Suprapubic skin (tissue), 4 donors: ENCODE measurements around the gene CADPS. TPM values are rescaled to one million over a fixed set of nuclear protein-coding genes. Genes with fewer than 3 reads are reported as not detected.

Source experiments
- DNase-seq, 2 donors: peaks; one replicate each; pipeline ENCODE4 v3.0.0-alpha.2; 2019; ENCODE audit warnings: low spot score in 2 of 2
- H3K27ac ChIP-seq: fragments of 200-600 bp; sonication (generic); one replicate; pipeline ENCODE4 v1.5.1; 2019
- H3K27me3 ChIP-seq: fragments of 200-600 bp; sonication (generic); one replicate; pipeline ENCODE4 v1.5.1; 2019
- H3K36me3 ChIP-seq: fragments of 200-600 bp; sonication (generic); one replicate; pipeline ENCODE4 v1.5.1; 2019
- H3K4me1 ChIP-seq: fragments of 200-600 bp; sonication (generic); one replicate; pipeline ENCODE4 v1.5.1; 2019
- H3K4me3 ChIP-seq: fragments of 200-600 bp; sonication (generic); one replicate; pipeline ENCODE4 v1.5.1; 2019; ENCODE audit warnings: mild to moderate bottlenecking
- H3K9me3 ChIP-seq: fragments of 200-600 bp; sonication (generic); one replicate; pipeline ENCODE4 v1.5.1; 2019
- EP300 ChIP-seq: sonication (generic); formaldehyde crosslinking; IDR thresholded peaks from one replicate; pipeline ENCODE4 v1.6.1; 2017; ENCODE audit warnings: antibody characterized with exemption
- POLR2A ChIP-seq, 2 donors: fragments of 450-650 bp; IDR thresholded peaks; one replicate each; pipeline ENCODE4 v1.6.1; 2017; ENCODE audit warnings: antibody characterized with exemption in 2 of 2, mild to moderate bottlenecking in 2 of 2, moderate library complexity in 2 of 2
- POLR2AphosphoS5 ChIP-seq, 3 donors: sonication (generic); formaldehyde crosslinking; IDR thresholded peaks; one replicate each; pipeline ENCODE4 v1.6.1; 2017; ENCODE audit warnings: antibody characterized with exemption in 3 of 3
- WGBS: methylation state at CpG from one replicate; pipeline ENCODE4 v1.1.5; 2018; 5-methylcytosine and 5-hydroxymethylcytosine counted together
- total RNA-seq, 4 donors: library from RNA; depleted of rRNA; stranded (reverse); fragments of >200 nt; gene quantifications; one replicate each; pipeline ENCODE4 v1.1.0, GENCODE V29; 2016
- TF ChIP-seq, protein P1 (sequence below), 2 donors: fragments of 200-600 bp in 1 of 2; fragments of 450-650 bp in 1 of 2; sonication (generic) in 1 of 2; IDR thresholded peaks; one replicate each; pipeline ENCODE4 v1.5.1; 2016 to 2019; ENCODE audit warnings: antibody characterized with exemption in 2 of 2, mild to moderate bottlenecking in 1 of 2, moderate library complexity in 1 of 2

Gene CADPS
- total RNA-seq, 4 donors from 2014 or later = 0.57 to 3.8 (median 3.0) TPM

DNA sequence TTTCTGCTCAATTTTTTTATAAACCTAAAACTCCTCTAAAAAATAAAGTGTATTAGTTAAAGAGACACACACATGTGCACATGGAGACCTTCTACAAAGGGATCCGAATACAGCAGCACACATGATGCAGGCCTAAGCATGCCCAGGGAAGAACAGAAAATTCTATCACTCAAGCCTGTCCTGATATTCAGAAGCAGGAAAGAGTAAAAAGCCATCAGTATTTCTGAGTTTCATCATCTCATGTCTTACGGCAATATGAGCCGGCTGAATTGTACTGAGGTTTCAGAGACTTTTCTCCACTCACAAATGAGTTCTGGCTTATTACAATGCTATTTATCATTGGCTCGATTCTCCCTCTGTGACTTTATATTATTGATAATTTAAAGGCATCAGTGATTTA is 97.5 kb downstream of the CADPS start:
- Histone ChIP-seq H3K27ac (no peak overlapping the region), H3K9me3 (no peaks in the 10 kb centered on the region), H3K4me3 (no peak overlapping the region), H3K27me3 (no peaks in the 10 kb centered on the region), H3K4me1 (no peaks in the 10 kb centered on the region), H3K36me3 (no peaks in the 10 kb centered on the region)
- 70% methylated on average over 4 of the region's 4 CpGs for WGBS
- DNase-seq = no peak
- TF ChIP-seq POLR2A (IDR thresholded peaks at IDR 0.05) (no peak), EP300 (no peak), POLR2AphosphoS5 (IDR thresholded peaks at IDR 0.05) (no peak)
- TF ChIP-seq, protein P1, sequence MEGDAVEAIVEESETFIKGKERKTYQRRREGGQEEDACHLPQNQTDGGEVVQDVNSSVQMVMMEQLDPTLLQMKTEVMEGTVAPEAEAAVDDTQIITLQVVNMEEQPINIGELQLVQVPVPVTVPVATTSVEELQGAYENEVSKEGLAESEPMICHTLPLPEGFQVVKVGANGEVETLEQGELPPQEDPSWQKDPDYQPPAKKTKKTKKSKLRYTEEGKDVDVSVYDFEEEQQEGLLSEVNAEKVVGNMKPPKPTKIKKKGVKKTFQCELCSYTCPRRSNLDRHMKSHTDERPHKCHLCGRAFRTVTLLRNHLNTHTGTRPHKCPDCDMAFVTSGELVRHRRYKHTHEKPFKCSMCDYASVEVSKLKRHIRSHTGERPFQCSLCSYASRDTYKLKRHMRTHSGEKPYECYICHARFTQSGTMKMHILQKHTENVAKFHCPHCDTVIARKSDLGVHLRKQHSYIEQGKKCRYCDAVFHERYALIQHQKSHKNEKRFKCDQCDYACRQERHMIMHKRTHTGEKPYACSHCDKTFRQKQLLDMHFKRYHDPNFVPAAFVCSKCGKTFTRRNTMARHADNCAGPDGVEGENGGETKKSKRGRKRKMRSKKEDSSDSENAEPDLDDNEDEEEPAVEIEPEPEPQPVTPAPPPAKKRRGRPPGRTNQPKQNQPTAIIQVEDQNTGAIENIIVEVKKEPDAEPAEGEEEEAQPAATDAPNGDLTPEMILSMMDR (IDR thresholded peaks at IDR 0.05) = no peak

DNA sequence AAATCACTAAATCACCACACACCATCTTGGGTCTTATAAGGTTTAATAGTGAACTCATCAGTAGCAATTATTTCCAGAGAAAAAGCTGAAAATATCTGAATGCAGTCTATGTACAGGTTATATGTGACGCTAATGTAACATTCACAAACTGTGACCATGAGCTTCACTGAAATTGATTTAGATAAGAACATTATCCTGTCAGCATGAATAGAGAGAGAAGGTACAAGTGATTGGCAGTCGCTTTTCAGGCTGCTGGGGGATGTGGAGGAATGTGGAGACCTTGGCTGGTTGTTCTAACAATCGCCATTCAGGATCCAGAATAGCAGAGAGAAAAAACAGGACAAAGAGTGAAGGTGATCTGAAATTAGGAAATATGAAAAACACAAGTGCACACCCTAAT is 98.1 kb downstream of the CADPS start:
- DNase-seq = no peak
- no peaks in the 10 kb centered on the region for H3K4me1 ChIP-seq
- H3K36me3 ChIP-seq = no peaks in the 10 kb centered on the region
- no peak for TF ChIP-seq EP300
- TF ChIP-seq, protein P1 (IDR thresholded peaks at IDR 0.05) = no peak
- TF ChIP-seq POLR2A (IDR thresholded peaks at IDR 0.05) = no peak
- no peak for TF ChIP-seq POLR2AphosphoS5 (IDR thresholded peaks at IDR 0.05)
- whole genome bisulfite sequencing = 82% methylated on average over 3 of the region's 3 CpGs
- H3K27me3 ChIP-seq = no peaks in the 10 kb centered on the region
- no peaks in the 10 kb centered on the region for H3K9me3 ChIP-seq
- no peak overlapping the region for H3K4me3 ChIP-seq
- no peak overlapping the region for H3K27ac ChIP-seq

DNA sequence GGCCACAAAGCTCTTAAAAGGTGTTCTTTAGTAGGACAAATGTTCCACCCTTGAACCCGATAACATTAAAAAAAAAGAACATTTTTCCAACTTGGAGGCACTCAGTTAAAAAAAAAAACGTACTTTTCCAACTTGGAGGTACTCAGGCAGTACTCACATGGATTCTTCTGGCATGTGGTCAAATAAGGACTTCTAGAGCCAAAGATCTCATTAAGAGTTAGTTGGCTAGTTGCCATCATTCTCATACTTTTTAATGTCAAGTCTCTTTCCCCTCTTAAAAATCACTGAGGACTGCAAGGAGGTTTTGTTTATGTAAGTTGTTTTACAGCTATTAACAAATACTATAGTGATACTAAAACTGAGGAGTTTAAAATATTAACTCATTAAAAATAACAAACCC is 101.0 kb downstream of the CADPS start:
- H3K9me3 ChIP-seq = no peaks in the 10 kb centered on the region
- H3K4me3 ChIP-seq = no peak overlapping the region
- H3K27ac ChIP-seq = no peak overlapping the region
- 59% methylated on average over 2 of the region's 2 CpGs for WGBS
- no peaks in the 10 kb centered on the region for H3K4me1 ChIP-seq
- H3K36me3 ChIP-seq = no peaks in the 10 kb centered on the region
- no peaks in the 10 kb centered on the region for H3K27me3 ChIP-seq
- DNase-seq = no peak
- TF ChIP-seq POLR2AphosphoS5 (IDR thresholded peaks at IDR 0.05) (no peak), POLR2A (IDR thresholded peaks at IDR 0.05) (no peak), EP300 (no peak)
- TF ChIP-seq, protein P1 (IDR thresholded peaks at IDR 0.05) = no peak

DNA sequence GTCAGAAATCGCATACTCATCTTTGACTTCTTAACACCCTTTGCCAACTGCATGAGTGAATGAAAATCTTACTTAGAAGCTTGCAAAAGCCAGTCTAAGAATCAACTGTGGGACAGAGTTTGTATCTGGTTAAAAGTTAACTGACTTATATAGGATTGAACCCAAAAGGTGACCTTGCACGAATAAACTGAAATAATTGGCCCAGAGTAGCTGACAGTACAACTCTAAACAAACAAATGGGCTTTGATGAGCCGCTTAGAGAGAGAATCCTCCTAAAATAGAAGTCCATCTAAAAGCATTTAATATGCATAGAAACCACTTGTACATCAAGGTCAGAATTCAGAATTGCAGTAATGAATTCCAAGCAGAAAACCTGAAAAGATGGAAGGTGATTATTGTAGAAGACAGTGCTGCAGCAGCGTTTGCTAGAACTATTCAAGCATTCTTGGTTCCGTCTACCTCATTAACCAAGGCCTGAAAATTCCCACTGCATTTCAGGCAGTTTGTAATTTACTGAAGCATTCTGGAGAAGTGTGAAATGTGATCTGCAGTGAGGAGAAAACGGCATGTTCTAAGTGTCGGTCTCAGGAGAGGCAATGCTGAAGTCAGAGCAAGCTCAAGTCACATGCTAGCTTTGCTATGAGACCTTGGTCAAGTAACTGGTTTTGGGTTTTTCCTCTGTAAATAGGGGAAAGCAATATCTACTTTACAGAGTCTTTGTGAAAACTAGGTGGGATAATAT is 103.7 kb downstream of the CADPS start:
- no peaks in the 10 kb centered on the region for H3K27me3 ChIP-seq
- DNase-seq = no peak
- no peak overlapping the region for H3K4me3 ChIP-seq
- no peak overlapping the region for H3K27ac ChIP-seq
- WGBS = 79% methylated on average over 7 of the region's 7 CpGs
- TF ChIP-seq, protein P1 (IDR thresholded peaks at IDR 0.05) = no peak
- TF ChIP-seq POLR2AphosphoS5 (IDR thresholded peaks at IDR 0.05) (no peak), EP300 (no peak), POLR2A (IDR thresholded peaks at IDR 0.05) (no peak)
- H3K36me3 ChIP-seq = no peaks in the 10 kb centered on the region
- H3K4me1 ChIP-seq = no peaks in the 10 kb centered on the region
- H3K9me3 ChIP-seq = no peaks in the 10 kb centered on the region

DNA sequence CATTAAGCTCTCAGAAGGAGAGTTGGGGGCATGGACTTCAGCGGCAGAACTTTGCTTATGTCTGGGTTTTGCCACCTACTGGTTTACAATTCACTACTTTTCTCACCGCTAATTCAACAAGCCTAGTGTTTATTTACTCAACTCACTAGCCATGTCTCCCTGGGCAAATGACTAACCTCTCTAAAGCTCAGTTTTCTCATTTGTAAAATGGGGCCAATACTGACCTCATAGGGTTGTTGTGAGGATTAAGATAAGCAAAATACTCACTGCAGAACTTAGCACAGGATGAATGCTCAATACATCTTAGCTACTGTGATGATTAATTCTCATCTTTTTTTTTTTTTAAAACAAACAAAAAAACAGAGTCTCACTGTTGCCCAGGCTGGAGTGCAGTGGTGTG is 106.3 kb downstream of the CADPS start:
- Histone ChIP-seq H3K36me3 (no peaks in the 10 kb centered on the region), H3K9me3 (no peaks in the 10 kb centered on the region), H3K4me1 (no peaks in the 10 kb centered on the region), H3K27me3 (no peaks in the 10 kb centered on the region), H3K27ac (no peak overlapping the region), H3K4me3 (no peak overlapping the region)
- DNase-seq = no peak
- WGBS = 75% methylated on average over 2 of the region's 2 CpGs
- TF ChIP-seq, protein P1 (IDR thresholded peaks at IDR 0.05) = no peak
- no peak for TF ChIP-seq POLR2A (IDR thresholded peaks at IDR 0.05)
- no peak for TF ChIP-seq POLR2AphosphoS5 (IDR thresholded peaks at IDR 0.05)
- no peak for TF ChIP-seq EP300
